ENCODE data around the gene GALNT8. TPM values are rescaled to one million over a fixed set of nuclear protein-coding genes. Genes with fewer than 3 reads are reported as not detected.

The GALNT8 gene
- total RNA-seq, 1 experiment from 2014 or later = not detected

- no peak overlapping the region for H3K4me3 ChIP-seq (replicated peaks in 1 of 2; ENCODE audit: low read depth in 1 of 2, low read length in 2 of 2)
- ChIA-PET CTCF (no interaction called here), POLR2A (no interaction called here), RAD21 (ENCODE audit: low non-redundant PET in 1 of 2, low total read pairs in 2 of 2, uncharacterized antibody in 2 of 2, unreplicated experiment in 2 of 2) (no interaction called here)
- no peaks in the 10 kb centered on the region for H3K9me2 ChIP-seq (ENCODE audit: insufficient read depth)
- no peaks in the 10 kb centered on the region for H3K79me2 ChIP-seq (ENCODE audit: insufficient read depth, low read length)
- no peaks in the 10 kb centered on the region for H3K36me3 ChIP-seq (ENCODE audit: control insufficient read depth in 1 of 2, insufficient read depth in 2 of 2, low read length in 2 of 2)
- DNase-seq (ENCODE audit: low read depth, low spot score) = no peak
- intact Hi-C loops (cut with micrococcal nuclease) = no loop called here
- BruUV-seq (replicated peaks) = no TSS peak
- H3K4me2 ChIP-seq (ENCODE audit: low read length) = no peak overlapping the region
- H3K27me3 ChIP-seq (ENCODE audit: insufficient read depth, low read length) = peaks cover 49% of the 10 kb centered on the region
- no peak for ATAC-seq
- H3K4me1 ChIP-seq (ENCODE audit: control insufficient read depth in 1 of 2, insufficient read depth in 2 of 2, low read length in 2 of 2) = no peaks in the 10 kb centered on the region
- no peaks in the 10 kb centered on the region for H4K20me1 ChIP-seq (ENCODE audit: insufficient read depth)
- no peak overlapping the region for H2AFZ ChIP-seq (ENCODE audit: low read depth, low read length, poor library complexity, severe bottlenecking)
- TF ChIP-seq REST (IDR thresholded peaks at IDR 0.05; ENCODE audit: low read depth) (no peak), ZFX (IDR thresholded peaks at IDR 0.05) (no peak), TCF7L2 (IDR thresholded peaks at IDR 0.05; ENCODE audit: borderline replicate concordance, extremely low read depth, insufficient read depth, insufficient read length) (no peak), CEBPB (IDR thresholded peaks at IDR 0.05; ENCODE audit: low read depth) (no peak), ELF1 (IDR thresholded peaks at IDR 0.05; ENCODE audit: borderline replicate concordance, low read depth) (no peak), SIN3A (IDR thresholded peaks at IDR 0.05; ENCODE audit: low read depth) (no peak), EGR1 (IDR thresholded peaks at IDR 0.05; ENCODE audit: low read depth) (no peak), EZH2 (IDR thresholded peaks at IDR 0.05) (no peak), JUND (IDR thresholded peaks at IDR 0.05) (no peak), FOSL1 (IDR thresholded peaks at IDR 0.05; ENCODE audit: low read depth) (no peak), CBX3 (IDR thresholded peaks at IDR 0.05; ENCODE audit: low read depth) (no peak), CTCF (IDR thresholded peaks at IDR 0.05 in 2 of 3, conservative IDR thresholded peaks at IDR 0.05 in 1 of 3; ENCODE audit: borderline replicate concordance in 1 of 3, insufficient read depth in 1 of 3, low read depth in 2 of 3, low read length in 2 of 3) (no peak), ZBTB33 (IDR thresholded peaks at IDR 0.05; ENCODE audit: extremely low read depth, insufficient replicate concordance, low read length) (no peak), EZH2phosphoT487 (IDR thresholded peaks at IDR 0.05; ENCODE audit: borderline replicate concordance) (no peak), POLR2A (IDR thresholded peaks at IDR 0.05; ENCODE audit: borderline replicate concordance, extremely low read depth, insufficient read depth, insufficient read length) (no peak), POLR2AphosphoS5 (IDR thresholded peaks at IDR 0.05; ENCODE audit: low read depth, low read length) (no peak), RAD21 (IDR thresholded peaks at IDR 0.05; ENCODE audit: low read depth) (no peak), SP1 (IDR thresholded peaks at IDR 0.05; ENCODE audit: low read depth) (no peak)
- no peaks in the 10 kb centered on the region for H3K9me3 ChIP-seq (ENCODE audit: control insufficient read depth in 1 of 2, insufficient read depth in 1 of 2, low read depth in 1 of 2, low read length in 2 of 2)
- H3K27ac ChIP-seq (ENCODE audit: low read depth, low read length) = no peak overlapping the region
- H3K9ac ChIP-seq (ENCODE audit: low read length) = no peak overlapping the region
These were observed 86.4 kb downstream of the GALNT8 start for GRCh38 chr12:4806439-4807115.

Measured in HCT116 (cell line).